LNCAP (cell line): ENCODE data around the gene PRDM1.

Experiments used
- CTCF ChIP-seq: fragments of 450-650 bp; IDR thresholded peaks from 2 replicates; pipeline ENCODE4 v1.5.1; 2017; ENCODE audit warnings: mild to moderate bottlenecking

PRDM1 gene

GRCh38 chr6:106113256-106113959, 27.3 kb downstream of the PRDM1 start:
- no peak for TF ChIP-seq CTCF

GRCh38 chr6:106114492-106114891, 28.4 kb downstream of the PRDM1 start:
- no peak for TF ChIP-seq CTCF

GRCh38 chr6:106115286-106115685, 29.1 kb downstream of the PRDM1 start:
- no peak for TF ChIP-seq CTCF

GRCh38 chr6:106116125-106116832, 30.1 kb downstream of the PRDM1 start:
- no peak for TF ChIP-seq CTCF

- no peak for TF ChIP-seq CTCF
These were observed 31.4 kb downstream of the PRDM1 start for GRCh38 chr6:106117579-106117978.

GRCh38 chr6:106118835-106119431, 32.8 kb downstream of the PRDM1 start:
- TF ChIP-seq CTCF: no peak

GRCh38 chr6:106119546-106119945, 33.4 kb downstream of the PRDM1 start:
- TF ChIP-seq CTCF: no peak
